MM.1S (cell line): ENCODE results near the gene SCGB1D2.
"Not testable (repeated sequence)": the region's sequence is repeated elsewhere in the genome, so short reads cannot be mapped to it uniquely, and the experiment has no call there.

Source experiments
- DNase-seq: peaks from one replicate; pipeline ENCODE4 v3.0.0-alpha.2; 2015
- H2AFZ ChIP-seq: fragments of 300-600 bp; sonication (generic); 2 replicates; pipeline ENCODE4 v1.6.0; 2016; ENCODE audit warnings: antibody characterized with exemption, low read length
- H3F3A ChIP-seq: fragments of 300-600 bp; sonication (generic); 2 replicates; pipeline ENCODE4 v1.6.1; 2016; ENCODE audit warnings: mild to moderate bottlenecking, antibody characterized with exemption, low read length, moderate library complexity, mixed read lengths; ENCODE audit not compliant: insufficient read depth
- H3K27ac ChIP-seq: fragments of 300-600 bp; sonication (generic); 2 replicates; pipeline ENCODE4 v1.5.1; 2016; ENCODE audit warnings: mild to moderate bottlenecking, low read length
- H3K27me3 ChIP-seq: fragments of 300-600 bp; sonication (generic); replicated peaks from 2 replicates; pipeline ENCODE4 v1.6.0; 2016; ENCODE audit warnings: low read length; ENCODE audit not compliant: insufficient read depth
- H3K36me3 ChIP-seq: fragments of 300-600 bp; sonication (generic); replicated peaks from 2 replicates; pipeline ENCODE4 v1.6.1; 2016; ENCODE audit warnings: mild to moderate bottlenecking, low read length, mixed read lengths; ENCODE audit not compliant: insufficient read depth
- H3K4me1 ChIP-seq: fragments of 300-600 bp; sonication (generic); 2 replicates; pipeline ENCODE4 v1.6.1; 2016; ENCODE audit warnings: low read length, mixed read lengths
- H3K4me2 ChIP-seq: fragments of 300-600 bp; sonication (generic); 2 replicates; pipeline ENCODE4 v1.6.0; 2016; ENCODE audit warnings: low read depth, low read length
- H3K4me3 ChIP-seq: fragments of 300-600 bp; sonication (generic); 2 replicates; pipeline ENCODE4 v1.5.1; 2016; ENCODE audit warnings: low read length, mixed read lengths
- H3K79me2 ChIP-seq: fragments of 300-600 bp; sonication (generic); 2 replicates; pipeline ENCODE4 v1.6.1; 2016; ENCODE audit warnings: mixed run types, low read length, mixed read lengths
- H3K9ac ChIP-seq: fragments of 300-600 bp; sonication (generic); 2 replicates; pipeline ENCODE4 v1.6.1; 2016; ENCODE audit warnings: low read length, mixed read lengths
- H3K9me2 ChIP-seq: fragments of 300-600 bp; sonication (generic); replicated peaks from 2 replicates; pipeline ENCODE4 v1.6.1; 2016; ENCODE audit warnings: mild to moderate bottlenecking, low read length, mixed read lengths; ENCODE audit not compliant: insufficient read depth
- H3K9me3 ChIP-seq: fragments of 300-600 bp; sonication (generic); replicated peaks from 2 replicates; pipeline ENCODE4 v1.6.1; 2016; ENCODE audit warnings: mild to moderate bottlenecking, low read length, mixed read lengths; ENCODE audit not compliant: insufficient read depth
- H4K20me1 ChIP-seq: fragments of 300-600 bp; sonication (generic); 2 replicates; pipeline ENCODE4 v1.6.1; 2016; ENCODE audit warnings: mild to moderate bottlenecking, low read length, moderate library complexity, mixed read lengths; ENCODE audit not compliant: insufficient read depth
- CTCF ChIP-seq: fragments of 300-600 bp; sonication (generic); IDR thresholded peaks from 2 replicates; pipeline ENCODE4 v1.5.1; 2016; ENCODE audit warnings: antibody characterized with exemption, low read length, mixed read lengths
- EZH2 ChIP-seq: fragments of 300-600 bp; sonication (generic); optimal IDR thresholded peaks from 2 replicates; pipeline ENCODE3; 2017; ENCODE audit warnings: low read depth, mild to moderate bottlenecking, antibody characterized with exemption, low read length, mixed read lengths
- EZH2phosphoT487 ChIP-seq: fragments of 300-600 bp; sonication (generic); IDR thresholded peaks from 2 replicates; pipeline ENCODE4 v1.6.1; 2018; ENCODE audit warnings: antibody characterized with exemption, low read length

Gene SCGB1D2

GRCh38 chr11:62242021-62242420, at the start of gene SCGB1D2:
TSS of gene SCGB1D2 (plus strand) at chr11:62242239. CDS start at chr11:62242308, 69 bp downstream.
- H3K4me1 ChIP-seq = 0 out of 2 replicates have a peak, but pooled peaks cover 3% of the 10 kb centered on the region
- no peaks in the 10 kb centered on the region for H3F3A ChIP-seq
- DNase-seq = no peak
- no peak within 1 kb of the TSS for H3K4me3 ChIP-seq
- H3K4me2 ChIP-seq = no peak within 1 kb of the TSS
- no peaks in the 10 kb centered on the region for H3K27me3 ChIP-seq
- no peak within 1 kb of the TSS for H3K9ac ChIP-seq
- H4K20me1 ChIP-seq = no peaks in the 10 kb centered on the region
- no peak within 1 kb of the TSS for H3K27ac ChIP-seq
- no peaks in the 10 kb centered on the region for H3K9me2 ChIP-seq
- no peaks in the 10 kb centered on the region for H3K36me3 ChIP-seq
- no peaks in the 10 kb centered on the region for H3K9me3 ChIP-seq
- no peaks in the 10 kb centered on the region for H3K79me2 ChIP-seq
- no peak within 1 kb of the TSS for H2AFZ ChIP-seq
- TF ChIP-seq EZH2 = no peak
- no peak for TF ChIP-seq EZH2phosphoT487
- no peak for TF ChIP-seq CTCF

- Histone ChIP-seq H3K4me2 (no peak overlapping the region), H3K27me3 (peaks cover 24% of the 10 kb centered on the region)
These were observed 48.1 kb upstream of the SCGB1D2 start for GRCh38 chr11:62193952-62194351.

GRCh38 chr11:62195010-62195409, 47.0 kb upstream of the SCGB1D2 start:
- not testable (repeated sequence) for H3K9ac ChIP-seq, H3K9me3 ChIP-seq, H3K36me3 ChIP-seq, H3K4me1 ChIP-seq, H3K27ac ChIP-seq, H3K9me2 ChIP-seq, H3F3A ChIP-seq, DNase-seq, H2AFZ ChIP-seq, H3K79me2 ChIP-seq, H3K4me2 ChIP-seq, H3K4me3 ChIP-seq, H4K20me1 ChIP-seq
- H3K27me3 ChIP-seq = peaks cover 24% of the 10 kb centered on the region

More at GRCh38 chr11:62193952-62194351, 48.1 kb upstream of the SCGB1D2 start:
- no peak overlapping the region for H2AFZ ChIP-seq
- no peaks in the 10 kb centered on the region for H3K9me3 ChIP-seq
- H3F3A ChIP-seq = no peaks in the 10 kb centered on the region
- H3K36me3 ChIP-seq = no peaks in the 10 kb centered on the region
- TF ChIP-seq EZH2phosphoT487 (no peak), CTCF (no peak), EZH2 (no peak)
- H3K79me2 ChIP-seq = no peaks in the 10 kb centered on the region
- no peaks in the 10 kb centered on the region for H4K20me1 ChIP-seq
- no peak overlapping the region for H3K9ac ChIP-seq
- no peaks in the 10 kb centered on the region for H3K4me1 ChIP-seq
- H3K27ac ChIP-seq = no peak overlapping the region
- no peak for DNase-seq
- no peak overlapping the region for H3K4me3 ChIP-seq
- no peaks in the 10 kb centered on the region for H3K9me2 ChIP-seq

- H4K20me1 ChIP-seq = no peaks in the 10 kb centered on the region
- TF ChIP-seq CTCF = no peak
- TF ChIP-seq EZH2 = no peak
- TF ChIP-seq EZH2phosphoT487 = no peak
- H3K27me3 ChIP-seq = peaks cover 17% of the 10 kb centered on the region
- no peaks in the 10 kb centered on the region for H3K36me3 ChIP-seq
- no peak overlapping the region for H2AFZ ChIP-seq
- no peaks in the 10 kb centered on the region for H3K79me2 ChIP-seq
- H3K4me1 ChIP-seq = no peaks in the 10 kb centered on the region
- H3K27ac ChIP-seq = no peak overlapping the region
- no peaks in the 10 kb centered on the region for H3K9me2 ChIP-seq
- H3K9ac ChIP-seq = no peak overlapping the region
- no peak for DNase-seq
- no peak overlapping the region for H3K4me2 ChIP-seq
- no peak overlapping the region for H3K4me3 ChIP-seq
- no peaks in the 10 kb centered on the region for H3K9me3 ChIP-seq
- H3F3A ChIP-seq = no peaks in the 10 kb centered on the region
These were observed 46.1 kb upstream of the SCGB1D2 start for GRCh38 chr11:62195945-62196344.

GRCh38 chr11:62197400-62197799, 44.6 kb upstream of the SCGB1D2 start:
- not testable (repeated sequence) for H2AFZ ChIP-seq, H3K4me3 ChIP-seq, H3K27me3 ChIP-seq, H3K9me2 ChIP-seq, H3K4me2 ChIP-seq, H3K36me3 ChIP-seq, H3F3A ChIP-seq, H3K9ac ChIP-seq, DNase-seq, H3K4me1 ChIP-seq, H3K79me2 ChIP-seq, H4K20me1 ChIP-seq, H3K9me3 ChIP-seq, H3K27ac ChIP-seq
